GM19099 (cell line): ENCODE results near the gene IDI2.

ENCODE experiments used
- POLR2A ChIP-seq: IDR thresholded peaks from 3 replicates; pipeline ENCODE4 v1.6.1; 2011; ENCODE audit warnings: low read depth; ENCODE audit not compliant: insufficient read length; ENCODE audit errors: extremely low read depth

The IDI2 gene

GRCh38 chr10:1050554-1050953, 24.9 kb upstream of the IDI2 start:
- no peak for TF ChIP-seq POLR2A

GRCh38 chr10:1050145-1050544, 24.5 kb upstream of the IDI2 start:
- TF ChIP-seq POLR2A, result no peak

DNA sequence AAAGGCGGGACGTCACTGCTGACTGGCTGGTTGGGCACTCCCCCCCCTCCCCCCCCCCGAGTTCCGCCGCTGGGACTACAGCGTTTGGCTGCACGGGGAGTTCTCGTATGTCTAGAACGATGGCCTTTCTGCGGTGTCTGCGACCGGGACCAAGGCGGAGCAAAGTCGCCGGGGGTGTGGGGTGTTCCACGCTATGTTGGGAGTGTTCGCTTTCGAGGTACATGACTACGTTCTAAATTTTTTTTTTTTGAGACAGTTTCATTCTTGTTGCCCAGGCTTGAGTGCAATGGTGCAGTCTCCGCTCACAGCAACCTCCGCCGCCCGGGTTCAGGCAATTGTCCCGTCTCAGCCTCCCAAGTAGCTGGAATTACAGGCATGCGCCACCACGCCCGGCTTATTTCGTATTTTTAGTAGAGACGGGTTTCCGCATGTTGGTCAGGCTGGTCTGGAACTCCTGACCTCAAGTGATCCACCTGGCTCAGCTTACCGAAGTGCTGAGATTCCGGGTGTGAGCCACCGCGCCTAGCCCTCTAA, 23.8 kb upstream of the IDI2 start:
- TF ChIP-seq POLR2A, result no peak

- peak; percentile 99 for TF ChIP-seq POLR2A
Measured at GRCh38 chr10:1048732-1049424, 23.2 kb upstream of the IDI2 start, which contains the start of gene IDI1. IDI1 (minus strand) TSS chr10:1049119; CDS start chr10:1049003, 116 bp downstream.

- no peak for TF ChIP-seq POLR2A
Measured at GRCh38 chr10:1048349-1048731, 22.7 kb upstream of the IDI2 start.

- no peak for TF ChIP-seq POLR2A
Measured at GRCh38 chr10:1047937-1048336, 22.3 kb upstream of the IDI2 start.

- TF ChIP-seq POLR2A, result no peak
Measured at GRCh38 chr10:1045415-1045814, 19.8 kb upstream of the IDI2 start.

GRCh38 chr10:1044964-1045363, 19.3 kb upstream of the IDI2 start:
- no peak for TF ChIP-seq POLR2A

GRCh38 chr10:1044146-1044545, 18.5 kb upstream of the IDI2 start:
- no peak for TF ChIP-seq POLR2A

GRCh38 chr10:1043532-1043995, 17.9 kb upstream of the IDI2 start:
- TF ChIP-seq POLR2A, result no peak

GRCh38 chr10:1041514-1041913, 15.9 kb upstream of the IDI2 start:
- no peak for TF ChIP-seq POLR2A

- TF ChIP-seq POLR2A, result no peak
Measured at GRCh38 chr10:1040133-1040532, 14.5 kb upstream of the IDI2 start.

DNA sequence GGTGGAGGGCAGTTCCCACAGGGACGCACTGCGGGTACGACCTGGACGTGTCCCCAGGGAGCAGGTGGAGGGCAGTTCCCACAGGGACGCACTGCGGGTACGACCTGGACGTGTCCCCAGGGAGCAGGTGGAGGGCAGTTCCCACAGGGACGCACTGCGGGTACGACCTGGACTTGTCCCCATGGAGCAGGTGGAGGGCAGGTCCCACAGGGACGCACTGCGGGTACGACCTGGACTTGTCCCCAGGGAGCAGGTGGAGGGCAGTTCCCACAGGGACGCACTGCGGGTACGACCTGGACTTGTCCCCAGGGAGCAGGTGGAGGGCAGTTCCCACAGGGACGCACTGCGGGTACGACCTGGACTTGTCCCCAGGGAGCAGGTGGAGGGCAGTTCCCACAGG, 13.1 kb upstream of the IDI2 start:
- peak; percentile 18 for TF ChIP-seq POLR2A

- TF ChIP-seq POLR2A, result no peak
Measured at GRCh38 chr10:1037098-1037497, 11.4 kb upstream of the IDI2 start.

- no peak for TF ChIP-seq POLR2A
Measured at GRCh38 chr10:1036341-1036791, 10.7 kb upstream of the IDI2 start.

DNA sequence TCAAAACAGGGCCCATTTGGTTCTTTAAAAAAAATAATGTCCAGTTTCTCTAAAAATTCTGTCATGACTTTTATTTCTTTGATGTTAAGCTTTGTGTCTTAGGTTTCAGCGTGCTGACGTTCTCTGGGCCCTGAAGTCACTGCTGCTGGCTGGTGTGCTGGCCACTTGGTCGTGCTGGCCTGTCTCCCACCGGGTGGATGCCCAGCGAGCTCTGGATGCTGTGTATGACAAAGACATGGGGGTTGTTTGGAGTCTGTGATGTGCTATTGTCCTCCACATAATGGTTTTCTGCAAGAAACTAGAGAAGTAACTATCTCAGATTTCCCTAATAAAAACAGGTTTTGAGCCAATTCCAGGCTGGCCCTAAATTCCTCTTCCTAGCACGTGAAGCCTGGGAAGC, 9.5 kb upstream of the IDI2 start:
- no peak for TF ChIP-seq POLR2A
